Measurements from ENCODE around the gene R3HDM2. TPM values are rescaled to one million over a fixed set of nuclear protein-coding genes. Genes with fewer than 3 reads are reported as not detected.

Gene R3HDM2
- total RNA-seq, 1 donor from 2014 or later: 32.1 TPM

DNA sequence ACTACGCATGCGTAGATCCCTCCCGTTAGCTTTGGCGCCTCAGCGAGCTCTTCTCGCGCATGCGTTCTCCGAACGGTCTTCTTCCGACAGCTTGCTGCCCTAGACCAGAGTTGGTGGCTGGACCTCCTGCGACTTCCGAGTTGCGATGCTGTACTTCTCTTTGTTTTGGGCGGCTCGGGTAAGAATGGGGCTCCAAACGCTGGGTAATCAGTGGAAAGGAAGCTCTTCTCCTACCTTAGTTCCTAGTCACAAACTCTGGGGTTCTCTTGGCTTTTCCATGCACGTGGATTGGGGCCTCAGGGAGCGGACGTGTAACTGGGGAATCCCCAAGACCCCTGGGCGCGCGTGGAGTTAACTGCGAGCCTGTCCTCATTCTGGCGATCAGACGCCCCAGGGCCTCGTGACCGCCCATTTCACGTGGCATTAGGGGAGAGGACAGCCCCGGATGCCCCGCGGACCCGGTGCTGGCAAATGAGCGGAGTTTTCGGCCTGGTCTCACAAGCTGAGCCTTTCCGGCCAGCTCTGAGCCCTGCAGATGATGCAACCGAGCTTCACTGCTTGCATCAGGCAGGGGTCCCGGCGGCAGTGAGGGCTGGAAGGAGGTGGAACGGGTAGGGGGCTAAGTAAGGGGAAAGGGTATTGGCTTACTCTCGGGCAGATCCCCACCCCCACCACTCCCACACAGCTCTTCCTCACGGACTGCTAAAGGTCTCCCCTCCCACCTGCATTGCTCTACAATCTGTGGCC is 201.0 kb downstream of the R3HDM2 start, which contains the start of gene SHMT2:
Gene SHMT2 (plus strand): TSS at position 78 of the 747 bp plus-strand sequence. CDS start 68 bp downstream, at position 146.
- DNase-seq (ENCODE audit: low read depth): peak; percentile 94

GRCh38 chr12:57229046-57229633 is 201.7 kb downstream of the R3HDM2 start:
- no peak for DNase-seq (ENCODE audit: low read depth)

- DNase-seq (ENCODE audit: low read depth): peak; percentile 42
These were observed 203.3 kb downstream of the R3HDM2 start for GRCh38 chr12:57227315-57228115.

GRCh38 chr12:57226588-57227314 is 204.1 kb downstream of the R3HDM2 start:
- no peak for DNase-seq (ENCODE audit: low read depth)

DNA sequence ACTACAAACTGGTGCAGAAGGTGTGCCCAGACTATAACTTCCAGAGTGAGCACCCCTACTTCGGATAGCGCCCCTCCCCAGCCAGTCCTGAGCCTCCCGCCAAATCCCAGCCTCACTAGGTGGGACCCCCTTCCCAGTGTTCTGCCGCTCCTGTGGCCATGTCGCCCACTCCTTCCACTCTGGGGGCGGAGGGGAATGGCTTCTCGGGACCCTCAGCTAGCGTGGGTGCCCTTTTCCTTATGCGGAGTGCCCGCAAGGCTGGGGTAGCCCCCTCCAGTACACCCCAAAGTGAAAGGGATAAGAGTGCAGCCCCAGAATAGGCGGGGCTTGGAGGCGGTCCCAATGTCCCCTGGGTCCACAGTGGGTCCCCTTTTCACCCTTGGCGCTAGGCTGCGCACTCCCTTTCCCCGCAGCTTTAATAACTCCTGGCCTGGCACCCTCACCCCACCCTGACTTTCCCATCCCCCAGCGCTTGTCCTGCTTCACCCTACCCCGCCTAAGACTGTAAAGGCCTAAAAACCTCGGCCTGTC is 205.1 kb downstream of the R3HDM2 start:
- DNase-seq (ENCODE audit: low read depth): no peak

DNA sequence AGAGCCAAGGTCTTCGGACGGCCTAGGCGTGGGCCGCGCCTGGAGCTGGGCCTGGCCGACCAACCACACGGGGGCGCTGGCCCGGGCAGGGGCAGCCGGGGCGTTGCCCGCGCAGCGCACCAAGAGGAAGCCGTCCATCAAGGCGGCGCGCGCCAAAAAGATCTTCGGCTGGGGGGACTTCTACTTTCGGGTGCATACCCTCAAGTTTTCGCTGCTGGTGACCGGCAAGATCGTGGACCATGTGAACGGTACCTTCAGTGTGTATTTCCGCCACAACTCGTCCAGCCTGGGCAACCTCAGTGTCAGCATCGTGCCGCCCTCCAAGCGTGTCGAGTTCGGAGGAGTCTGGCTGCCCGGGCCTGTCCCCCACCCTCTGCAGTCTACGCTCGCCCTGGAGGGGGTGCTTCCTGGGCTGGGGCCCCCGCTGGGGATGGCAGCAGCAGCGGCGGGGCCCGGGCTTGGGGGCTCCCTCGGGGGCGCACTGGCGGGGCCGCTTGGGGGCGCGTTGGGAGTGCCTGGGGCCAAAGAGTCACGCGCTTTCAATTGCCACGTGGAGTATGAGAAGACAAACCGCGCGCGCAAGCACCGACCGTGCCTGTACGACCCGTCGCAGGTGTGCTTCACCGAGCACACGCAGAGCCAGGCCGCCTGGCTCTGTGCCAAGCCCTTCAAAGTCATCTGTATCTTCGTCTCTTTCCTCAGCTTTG is 205.7 kb downstream of the R3HDM2 start:
- no peak for DNase-seq (ENCODE audit: low read depth)

- no peak for DNase-seq (ENCODE audit: low read depth)
These were observed 206.4 kb downstream of the R3HDM2 start for GRCh38 chr12:57224278-57224972.

- DNase-seq (ENCODE audit: low read depth): no peak
These were observed 207.4 kb downstream of the R3HDM2 start for GRCh38 chr12:57223191-57224165.

DNA sequence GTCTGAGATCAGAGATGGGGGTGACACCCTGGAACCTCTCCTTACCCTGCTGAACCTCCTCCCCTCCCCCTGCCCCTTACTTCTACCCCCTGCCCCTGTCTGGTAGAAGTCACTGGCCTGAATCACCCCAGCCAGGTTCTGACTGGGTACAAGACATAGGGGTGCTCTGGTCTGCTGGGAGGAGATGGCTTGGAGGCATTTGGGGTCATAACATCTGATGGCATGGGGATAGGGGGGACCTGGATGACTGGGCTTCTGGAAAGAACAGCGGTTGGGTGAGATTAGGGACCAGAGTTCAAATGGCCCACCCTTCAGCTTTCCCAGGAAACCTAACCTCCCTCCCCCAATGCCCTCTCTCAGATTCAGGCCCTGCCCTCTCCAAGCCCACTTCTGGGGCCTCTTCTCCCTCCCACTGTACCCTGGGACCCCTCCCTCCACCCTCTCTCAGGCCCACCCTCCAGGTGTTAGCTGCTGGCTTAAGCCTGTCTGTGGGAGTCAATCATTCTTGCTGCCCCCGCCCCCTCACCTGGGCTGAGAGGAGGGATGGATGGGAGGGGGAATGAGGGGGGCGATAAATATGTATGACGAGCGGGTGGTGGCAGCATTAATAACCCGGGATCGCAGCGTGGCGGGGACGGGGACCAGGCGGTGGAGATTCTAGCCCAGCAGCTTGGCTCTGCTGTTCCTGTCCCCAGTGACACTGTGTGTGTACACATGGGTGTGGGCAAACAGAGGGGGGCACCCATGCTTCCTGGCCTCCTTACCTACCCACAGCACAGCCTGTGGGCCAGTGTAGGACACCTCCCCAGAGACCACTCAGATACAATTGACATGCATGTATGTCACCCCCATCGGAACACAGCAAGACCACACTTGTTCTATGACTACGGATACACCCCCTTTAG is 208.3 kb downstream of the R3HDM2 start:
- no peak for DNase-seq (ENCODE audit: low read depth)

DNA sequence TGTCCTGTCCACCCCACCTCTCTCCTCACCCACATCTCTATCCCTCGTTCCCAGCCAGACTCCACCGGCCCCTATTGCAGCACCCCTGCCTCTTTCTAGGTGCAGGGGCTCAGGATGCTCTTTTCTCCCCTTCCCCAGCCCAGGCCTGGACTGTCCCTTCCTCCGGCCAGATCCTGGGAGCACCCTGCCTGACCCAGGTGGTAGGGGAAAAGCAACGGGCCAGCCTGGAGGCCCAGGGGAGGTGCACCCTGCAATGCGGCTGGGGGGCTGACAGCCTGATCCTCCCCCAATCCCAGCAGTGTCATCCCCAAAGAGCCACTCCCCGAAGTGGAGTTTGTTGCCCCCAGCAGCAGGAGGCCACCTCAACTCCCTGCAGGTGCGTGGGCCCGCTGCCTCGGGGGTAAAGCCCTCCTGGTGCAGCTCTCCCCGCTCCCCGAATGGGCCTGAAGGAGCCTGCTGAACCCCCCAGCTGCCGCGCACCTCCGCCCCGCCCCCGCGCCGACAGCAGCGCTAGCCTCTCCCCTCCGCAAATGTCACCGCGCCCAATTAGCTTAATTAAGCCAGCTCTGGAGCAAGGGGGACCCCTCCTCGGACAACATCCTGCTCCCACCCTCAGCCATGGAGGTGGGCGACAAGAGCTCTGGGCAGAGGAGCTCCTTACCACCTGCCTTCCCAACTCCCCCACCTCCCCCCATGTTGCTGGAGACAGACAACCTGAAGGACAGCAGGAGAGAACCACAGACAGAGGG is 209.5 kb downstream of the R3HDM2 start:
- no peak for DNase-seq (ENCODE audit: low read depth)

DNA sequence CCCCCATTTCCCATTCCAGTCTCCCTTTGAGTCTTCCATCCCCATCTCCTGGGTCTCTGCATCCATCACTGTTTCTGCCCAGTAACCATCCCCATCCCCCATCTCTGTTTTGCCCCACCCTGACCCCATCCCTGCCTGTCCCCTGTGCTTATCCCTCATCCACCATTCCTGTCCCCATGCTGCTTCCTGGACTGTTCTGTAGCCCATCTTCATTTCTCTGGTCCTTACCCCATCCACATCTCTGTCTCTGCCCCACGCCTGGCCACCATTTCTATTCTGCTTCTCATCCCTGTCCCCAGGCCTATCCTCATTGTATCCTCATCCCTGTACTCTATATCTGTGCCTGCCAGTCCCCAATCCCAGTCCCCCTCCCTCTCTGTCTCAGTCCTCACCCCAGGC is 210.1 kb downstream of the R3HDM2 start:
- DNase-seq (ENCODE audit: low read depth): no peak

DNA sequence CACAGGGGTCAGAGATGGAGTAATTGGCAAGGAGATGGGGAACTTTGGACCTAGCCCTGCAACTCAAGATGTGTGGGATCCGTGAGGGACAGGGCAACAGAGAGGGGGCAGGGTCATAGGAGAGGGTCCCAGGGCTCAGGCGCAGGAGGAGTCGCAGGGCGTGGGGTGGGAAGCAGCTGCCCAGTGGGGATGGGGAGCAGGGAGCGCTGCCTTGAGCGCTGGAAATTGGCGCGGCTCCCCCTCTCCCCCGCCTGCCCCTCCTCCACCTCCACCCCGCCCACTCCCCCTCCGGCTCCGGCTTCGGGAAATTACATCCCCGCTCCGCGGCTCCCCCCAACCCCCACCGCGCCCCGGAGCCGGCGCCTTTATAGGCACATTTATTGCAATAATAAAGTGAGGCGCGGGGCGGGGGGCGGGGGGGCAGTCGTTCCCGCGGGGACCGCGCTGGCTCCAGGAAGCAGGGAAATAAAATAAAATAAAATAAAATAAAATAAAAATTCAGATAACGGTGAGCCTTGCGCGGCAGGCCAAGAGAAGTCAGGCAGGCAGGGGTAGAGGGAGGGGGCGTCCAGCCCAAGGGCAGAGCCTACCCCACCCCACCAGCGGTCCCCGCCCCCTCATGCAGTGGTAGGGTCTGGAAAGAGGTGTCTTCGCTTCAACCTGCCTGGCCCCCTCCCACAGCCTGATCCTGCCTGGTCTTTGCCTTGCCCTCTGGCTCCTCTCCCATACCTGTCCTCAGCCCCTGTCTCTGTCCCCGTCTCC is 210.7 kb downstream of the R3HDM2 start:
- DNase-seq (ENCODE audit: low read depth): no peak

GRCh38 chr12:57219205-57219992 is 211.4 kb downstream of the R3HDM2 start:
- DNase-seq (ENCODE audit: low read depth): no peak

- no peak for DNase-seq (ENCODE audit: low read depth)
These were observed 212.6 kb downstream of the R3HDM2 start for GRCh38 chr12:57218030-57218853.
